ENCODE data around the gene KIF13A.
"Not testable (repeated sequence)": the region's sequence is repeated elsewhere in the genome, so short reads cannot be mapped to it uniquely, and the experiment has no call there.

KIF13A gene

GRCh38 chr6:17842014-17842776 is 145.2 kb downstream of the KIF13A start:
- DNase-seq: no peak

GRCh38 chr6:17839513-17840223 is 147.8 kb downstream of the KIF13A start:
- DNase-seq: no peak

- DNase-seq: no peak
Measured at GRCh38 chr6:17836293-17836692, 151.1 kb downstream of the KIF13A start.

- DNase-seq: no peak
Measured at GRCh38 chr6:17835784-17836183, 151.7 kb downstream of the KIF13A start.

GRCh38 chr6:17831135-17831534 is 156.3 kb downstream of the KIF13A start:
- DNase-seq: no peak

- no peak for DNase-seq
Measured at GRCh38 chr6:17829905-17830304, 157.5 kb downstream of the KIF13A start.

- no peak for DNase-seq
Measured at GRCh38 chr6:17828149-17828548, 159.3 kb downstream of the KIF13A start.

- DNase-seq: no peak
Measured at GRCh38 chr6:17826301-17826700, 161.1 kb downstream of the KIF13A start.

GRCh38 chr6:17820055-17820454 is 167.4 kb downstream of the KIF13A start:
- DNase-seq: no peak

- no peak for DNase-seq
Measured at GRCh38 chr6:17817763-17818162, 169.7 kb downstream of the KIF13A start.

- no peak for DNase-seq
Measured at GRCh38 chr6:17816921-17817611, 170.4 kb downstream of the KIF13A start.

- DNase-seq: no peak
Measured at GRCh38 chr6:17813542-17813941, 173.9 kb downstream of the KIF13A start.

- no peak for DNase-seq
Measured at GRCh38 chr6:17812311-17812710, 175.1 kb downstream of the KIF13A start.

- no peak for DNase-seq
Measured at GRCh38 chr6:17808609-17809008, 178.8 kb downstream of the KIF13A start.

- DNase-seq: not testable (repeated sequence)
Measured at GRCh38 chr6:17807431-17807830, 180.0 kb downstream of the KIF13A start.

- DNase-seq: no peak
Measured at GRCh38 chr6:17803409-17803808, 184.0 kb downstream of the KIF13A start.

- no peak for DNase-seq
Measured at GRCh38 chr6:17798477-17799154, 188.8 kb downstream of the KIF13A start.

GRCh38 chr6:17790489-17790888 is 196.9 kb downstream of the KIF13A start:
- no peak for DNase-seq

- no peak for DNase-seq
Measured at GRCh38 chr6:17785094-17785787, 202.2 kb downstream of the KIF13A start.

- no peak for DNase-seq
Measured at GRCh38 chr6:17780061-17780460, 207.4 kb downstream of the KIF13A start.

- no peak for DNase-seq
Measured at GRCh38 chr6:17771609-17772008, 215.8 kb downstream of the KIF13A start.

- no peak for DNase-seq
Measured at GRCh38 chr6:17768881-17769280, 218.6 kb downstream of the KIF13A start.

GRCh38 chr6:17768388-17768787 is 219.0 kb downstream of the KIF13A start:
- no peak for DNase-seq
